GM21529 (cell line): ENCODE data around the gene DLGAP1.
"Not testable (repeated sequence)": the region's sequence is repeated elsewhere in the genome, so short reads cannot be mapped to it uniquely, and the experiment has no call there.

Experiments used
- ATAC-seq: cut with Tn5 transposase; IDR thresholded peaks from one replicate; pipeline ENCODE4 v1.9.1; 2021; ENCODE audit not compliant: unreplicated experiment

Gene DLGAP1

DNA sequence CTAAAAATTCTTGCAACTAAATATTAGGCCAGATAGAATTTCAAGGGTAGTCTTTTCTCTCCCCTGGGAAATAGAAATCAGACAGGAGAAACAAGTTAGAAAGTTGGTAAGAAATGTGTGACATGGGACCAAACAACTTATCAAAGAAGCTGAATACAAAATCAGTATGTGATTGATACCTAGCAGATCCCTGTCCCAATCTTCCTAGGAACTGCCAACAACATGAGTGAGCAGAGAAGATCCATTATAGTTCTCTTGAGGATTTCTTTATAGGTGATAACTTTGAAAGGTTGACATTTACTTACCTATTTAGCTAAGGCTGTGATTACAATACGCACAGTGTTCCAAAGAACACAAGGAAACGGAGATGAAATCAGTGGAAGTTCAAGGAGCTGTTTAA, 162.4 kb downstream of the DLGAP1 start:
- no peak for ATAC-seq

DNA sequence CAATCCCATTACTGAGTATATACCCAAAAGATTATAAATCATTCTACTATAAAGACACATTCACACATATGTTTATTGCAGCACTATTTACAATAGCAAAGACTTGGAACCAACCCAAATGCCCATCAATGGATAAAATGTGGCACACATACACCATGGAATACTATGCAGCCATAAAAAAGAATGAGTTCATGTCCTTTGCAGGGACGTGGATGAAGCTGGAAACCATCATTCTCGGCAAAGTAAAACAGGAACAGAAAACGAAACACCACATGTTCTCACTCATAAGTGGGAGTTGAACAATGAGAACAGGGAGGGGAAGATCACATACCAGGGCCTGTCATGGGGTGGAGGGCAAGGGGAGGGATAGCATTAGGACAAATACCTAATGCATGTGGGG, 167.8 kb downstream of the DLGAP1 start:
- not testable (repeated sequence) for ATAC-seq

DNA sequence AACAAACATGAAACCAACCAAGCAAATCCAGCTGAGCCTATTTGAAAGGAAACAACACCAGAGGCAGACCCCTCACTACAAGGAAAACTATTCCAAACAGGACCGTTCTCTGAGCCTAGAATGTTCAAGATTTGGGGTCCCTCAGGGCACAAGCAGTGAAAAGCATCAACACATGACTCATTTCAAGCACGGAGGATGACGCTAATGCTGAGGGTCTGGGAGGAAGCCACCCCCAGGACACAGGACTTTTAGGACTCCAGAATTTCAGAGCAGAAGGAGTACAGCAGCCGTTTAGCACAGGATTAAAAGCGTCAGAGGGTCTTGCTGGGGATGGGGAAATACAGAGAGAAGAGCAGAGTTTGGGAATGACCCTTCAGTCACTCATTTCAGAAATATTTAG, 168.9 kb downstream of the DLGAP1 start:
- no peak for ATAC-seq

DNA sequence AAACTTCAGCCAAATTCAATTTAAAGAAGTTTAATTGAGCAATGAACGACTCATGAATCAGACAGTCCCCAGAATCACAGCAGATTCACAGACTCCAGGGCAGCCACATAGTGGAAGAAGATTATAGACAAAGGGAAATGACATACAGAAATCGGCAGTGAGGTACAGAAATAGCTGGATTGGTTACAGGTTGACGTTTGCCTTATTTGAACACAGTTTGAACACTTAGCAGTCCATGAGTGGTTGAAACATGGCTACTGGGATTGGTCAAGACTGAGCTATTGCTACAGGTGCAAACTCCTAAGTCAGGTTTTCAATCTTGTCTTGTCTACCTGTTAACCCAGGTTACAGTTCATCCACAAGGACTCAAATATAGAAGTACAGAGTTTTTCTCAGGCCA, 169.6 kb downstream of the DLGAP1 start:
- ATAC-seq, result no peak

DNA sequence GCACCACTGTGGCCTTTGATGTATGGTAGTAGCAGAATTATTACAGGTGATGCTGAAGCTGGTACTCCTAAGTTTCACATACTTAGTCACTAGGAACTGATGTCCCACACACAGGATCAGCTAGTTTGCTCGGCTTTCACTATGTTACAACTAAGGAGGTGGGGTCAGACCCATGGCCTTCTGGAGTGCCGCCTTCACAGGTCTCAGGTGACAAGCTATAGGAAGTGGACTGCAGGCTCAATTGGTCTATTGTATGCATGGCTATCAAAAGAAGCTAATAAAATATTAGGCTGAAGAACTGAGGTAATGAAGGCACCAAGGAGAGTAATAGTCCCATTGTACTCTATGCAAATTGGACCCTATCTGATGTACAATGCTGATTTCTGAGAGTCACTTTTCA, 170.6 kb downstream of the DLGAP1 start:
- no peak for ATAC-seq

DNA sequence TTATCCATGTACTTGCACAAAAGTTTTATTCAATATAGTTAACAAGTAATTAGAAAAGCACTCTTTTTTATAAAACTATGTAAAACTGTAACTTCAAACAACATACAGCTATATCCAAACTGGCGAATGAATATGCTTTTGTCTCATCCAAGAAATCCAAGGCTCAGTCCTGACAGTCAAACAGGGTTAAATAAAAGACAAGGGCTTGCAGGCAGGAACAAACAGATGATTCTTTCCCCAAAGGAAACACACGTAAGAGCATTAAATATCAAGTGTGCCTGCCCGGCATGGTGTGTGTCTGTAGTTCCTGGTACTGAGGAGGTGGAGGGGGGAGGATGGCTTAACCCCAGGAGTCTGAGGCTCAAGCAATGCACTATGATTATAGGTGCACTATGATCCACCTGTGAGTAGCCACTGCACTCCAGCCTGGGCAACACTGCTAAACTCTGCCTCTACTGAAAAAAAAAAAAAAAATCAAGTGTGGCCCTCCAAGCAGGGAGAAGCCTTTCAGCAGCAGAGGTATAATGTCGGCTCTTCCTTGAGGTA, 171.3 kb downstream of the DLGAP1 start:
- no peak for ATAC-seq

DNA sequence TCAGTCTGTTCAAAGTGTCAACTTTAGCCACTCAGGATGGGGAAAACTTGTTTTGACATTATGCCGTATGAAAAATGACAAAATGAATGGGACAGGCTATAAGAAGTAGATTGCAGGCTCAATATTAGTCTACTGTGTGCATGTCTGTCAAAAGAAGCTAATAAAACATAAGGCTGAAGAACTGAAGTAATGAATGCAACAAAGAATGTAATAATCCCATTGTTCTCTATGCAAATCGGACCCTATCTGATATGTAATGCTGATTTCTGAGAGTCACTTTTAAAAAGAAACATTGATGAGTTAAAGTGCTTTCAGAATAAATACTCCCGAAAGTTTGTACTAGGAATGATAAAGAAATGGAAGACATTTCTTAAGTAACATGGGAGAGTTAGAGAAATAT, 172.2 kb downstream of the DLGAP1 start:
- no peak for ATAC-seq

DNA sequence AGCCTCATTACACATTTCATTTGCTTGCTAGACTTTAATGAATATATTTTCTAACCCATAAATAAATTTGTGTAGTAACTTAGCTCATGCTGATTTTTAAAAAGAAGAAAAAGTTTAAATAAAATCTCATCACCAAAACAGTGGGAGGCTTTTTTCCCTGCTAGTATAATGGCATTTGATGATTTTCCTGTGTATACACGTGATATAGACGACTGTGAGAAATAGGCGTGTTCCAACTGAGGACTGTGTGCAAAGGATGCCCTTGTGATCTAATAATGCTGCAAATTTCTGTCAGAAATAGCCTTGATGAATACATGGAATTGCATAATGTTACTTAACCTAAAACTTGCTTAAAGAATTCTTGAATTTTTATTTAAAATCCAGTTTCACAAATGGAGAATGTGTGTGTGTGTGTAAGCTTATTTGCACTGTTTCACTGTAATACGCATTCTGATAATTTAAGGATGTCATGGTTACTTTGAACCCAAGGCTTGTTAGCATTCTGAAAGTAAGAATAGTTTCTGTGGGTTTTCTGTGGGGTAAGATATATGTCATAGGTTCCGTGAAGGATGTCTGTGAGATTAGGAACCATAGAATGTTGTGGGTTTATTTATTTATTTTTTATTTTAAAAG, 178.0 kb downstream of the DLGAP1 start:
- no peak for ATAC-seq

DNA sequence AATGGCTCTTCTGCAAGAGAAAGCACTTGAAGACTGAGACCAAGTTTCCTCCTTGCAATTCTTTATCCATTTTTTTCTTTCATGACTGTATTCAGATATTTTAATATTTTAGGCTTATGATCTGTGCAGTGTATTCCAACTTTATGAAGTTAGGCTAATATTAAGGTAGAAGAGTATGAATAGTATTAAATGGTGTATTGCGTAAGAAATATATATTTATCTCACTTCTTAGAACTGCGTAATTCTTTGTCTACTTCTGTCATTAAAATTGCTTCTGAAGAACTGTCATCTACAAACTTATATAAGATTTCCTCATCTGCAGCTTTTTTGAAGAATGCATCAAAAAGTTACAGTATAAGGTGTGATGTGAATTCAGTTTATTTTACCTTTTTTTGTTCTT, 183.2 kb downstream of the DLGAP1 start:
- ATAC-seq, result no peak

DNA sequence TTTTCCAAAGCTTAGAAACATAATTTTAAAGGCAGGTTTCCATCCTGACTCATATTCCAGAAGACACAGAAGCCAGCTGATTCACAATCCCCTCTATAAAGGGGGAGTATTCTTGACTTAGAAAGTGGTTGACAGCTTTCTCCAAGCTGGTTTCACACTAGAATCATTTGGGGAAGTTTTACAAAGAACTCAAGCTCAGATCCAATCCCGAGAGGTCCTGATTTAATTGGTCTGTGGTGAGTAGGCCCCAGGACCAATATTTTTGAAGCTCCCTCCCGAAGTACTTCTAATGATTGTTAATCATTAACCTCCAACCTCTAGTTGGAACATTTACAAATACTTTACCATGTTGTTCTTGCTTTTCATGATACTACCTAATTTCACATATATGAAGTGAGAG, 184.1 kb downstream of the DLGAP1 start:
- no peak for ATAC-seq

DNA sequence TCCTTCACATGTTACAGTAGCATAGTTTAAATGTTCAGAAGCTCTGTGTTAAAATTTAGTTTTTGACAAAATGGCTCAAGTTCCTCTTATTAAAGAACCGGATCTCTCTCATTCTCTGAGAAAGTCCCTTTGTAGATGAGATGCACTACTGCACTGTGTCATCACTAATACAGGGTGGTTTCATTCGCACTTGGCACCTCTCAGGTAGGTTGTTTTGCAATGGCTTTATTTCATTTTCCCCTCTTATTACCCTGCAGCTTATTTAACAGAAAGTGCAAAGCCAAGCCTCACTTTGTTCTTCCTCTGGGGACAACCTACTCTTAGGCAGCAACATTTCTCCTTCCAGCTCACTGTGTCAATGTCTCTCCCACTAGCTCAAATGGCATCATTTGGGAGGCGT, 185.1 kb downstream of the DLGAP1 start:
- no peak for ATAC-seq

DNA sequence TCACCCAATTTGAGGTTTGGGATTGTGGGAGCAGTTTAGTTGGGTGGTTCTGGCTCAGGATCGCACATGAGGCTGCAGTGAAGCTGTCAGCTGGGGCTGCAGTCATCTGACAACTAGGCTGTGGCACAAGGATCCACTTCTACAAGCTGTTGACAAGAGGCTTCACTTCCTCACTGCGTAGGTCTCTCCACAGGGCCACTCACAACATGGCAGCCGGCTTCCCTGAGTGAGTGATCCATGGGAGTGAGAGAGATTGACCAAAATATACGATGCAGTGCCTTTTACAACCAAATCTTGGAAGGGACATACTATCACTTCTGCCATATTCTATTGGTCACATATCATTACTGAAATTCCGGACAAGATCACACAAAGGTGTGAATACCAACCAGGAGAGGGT, 187.5 kb downstream of the DLGAP1 start:
- no peak for ATAC-seq

DNA sequence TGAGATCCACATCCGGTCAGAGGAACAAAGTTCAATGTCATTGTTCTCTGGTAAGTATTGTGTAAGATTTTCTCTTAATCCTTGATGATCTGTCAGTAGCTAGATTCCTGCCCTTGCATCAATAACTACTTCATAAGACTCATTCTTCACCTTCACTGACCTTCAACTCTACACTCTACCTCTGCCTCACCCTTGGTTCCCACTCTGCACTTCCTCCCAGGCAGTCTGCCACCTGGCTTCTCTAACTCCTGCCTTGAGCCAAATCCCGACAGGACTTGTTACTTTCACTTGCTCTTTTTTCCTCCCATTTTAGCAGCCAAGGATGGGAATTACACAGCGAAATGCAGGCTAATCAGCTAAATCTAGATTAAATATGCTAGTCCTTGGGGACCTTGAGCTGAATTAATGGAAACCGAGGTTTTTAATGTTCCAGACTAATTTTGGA, 190.7 kb downstream of the DLGAP1 start:
- no peak for ATAC-seq

DNA sequence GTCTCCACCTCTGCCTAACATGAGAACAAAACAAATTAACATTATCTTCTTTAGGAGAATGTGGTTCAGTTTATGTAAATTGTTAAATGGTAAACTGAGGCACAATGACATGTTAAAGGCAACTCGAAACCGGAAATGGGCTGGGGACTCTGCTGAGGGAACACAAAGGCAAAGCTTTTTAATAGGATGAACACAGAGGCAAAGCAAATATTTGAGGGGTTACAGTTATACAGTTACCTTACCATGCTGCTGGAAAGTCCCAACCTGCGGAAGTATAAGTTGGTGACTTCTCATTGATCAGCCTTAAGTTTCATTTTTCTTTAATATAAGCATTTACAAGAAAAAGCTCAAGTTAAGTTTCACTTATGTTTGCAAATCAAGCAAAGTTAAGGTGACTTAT, 195.0 kb downstream of the DLGAP1 start:
- ATAC-seq, result no peak

DNA sequence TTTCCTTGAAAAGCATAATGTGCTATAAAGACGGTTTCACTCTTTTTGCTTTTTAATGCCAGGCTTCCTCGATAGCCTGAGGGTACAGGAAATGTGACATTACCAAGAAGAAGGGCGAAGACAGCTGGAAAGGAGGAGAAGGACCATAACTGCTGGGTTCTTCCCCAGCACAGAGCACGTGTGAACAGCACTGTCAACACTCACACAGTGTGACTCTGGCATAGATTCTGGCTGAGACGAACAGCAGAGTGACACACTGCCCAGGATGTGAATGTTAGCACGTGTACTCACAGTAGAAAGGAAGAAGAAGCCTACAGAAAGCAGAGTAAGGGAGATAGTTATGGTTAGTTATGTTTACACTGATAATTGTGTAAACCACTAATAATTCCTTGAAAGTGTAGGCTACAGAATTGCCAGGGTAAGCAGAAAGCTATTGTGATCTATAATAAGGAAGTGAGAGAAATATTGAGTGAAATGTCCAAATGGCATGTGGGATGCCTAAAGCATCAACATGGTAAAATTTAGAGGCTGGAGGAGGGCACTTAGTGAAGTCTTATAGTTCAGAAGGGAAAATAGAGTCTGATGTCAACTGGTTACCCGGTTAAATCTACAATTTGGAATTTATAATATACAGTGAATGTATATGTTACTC, 198.2 kb downstream of the DLGAP1 start:
- ATAC-seq, result no peak

DNA sequence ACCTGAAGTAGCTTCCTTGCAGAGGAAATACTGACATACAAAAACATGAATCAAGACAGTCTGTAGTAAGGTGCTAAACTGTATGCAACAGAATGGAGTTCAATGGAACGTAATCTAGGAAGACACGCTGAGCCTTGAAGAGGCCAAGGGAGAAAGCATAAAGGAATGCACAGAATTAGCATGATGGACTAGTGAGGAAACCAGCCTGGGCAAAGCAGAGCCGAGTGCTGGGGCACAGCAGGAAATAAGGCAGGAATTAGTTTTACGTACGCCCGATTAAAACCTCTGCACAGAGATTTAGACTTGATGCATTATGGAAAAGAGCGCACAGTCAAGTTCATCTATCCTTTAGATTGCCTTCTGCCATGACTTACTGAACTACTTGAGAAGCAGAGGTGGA, 200.3 kb downstream of the DLGAP1 start:
- no peak for ATAC-seq

DNA sequence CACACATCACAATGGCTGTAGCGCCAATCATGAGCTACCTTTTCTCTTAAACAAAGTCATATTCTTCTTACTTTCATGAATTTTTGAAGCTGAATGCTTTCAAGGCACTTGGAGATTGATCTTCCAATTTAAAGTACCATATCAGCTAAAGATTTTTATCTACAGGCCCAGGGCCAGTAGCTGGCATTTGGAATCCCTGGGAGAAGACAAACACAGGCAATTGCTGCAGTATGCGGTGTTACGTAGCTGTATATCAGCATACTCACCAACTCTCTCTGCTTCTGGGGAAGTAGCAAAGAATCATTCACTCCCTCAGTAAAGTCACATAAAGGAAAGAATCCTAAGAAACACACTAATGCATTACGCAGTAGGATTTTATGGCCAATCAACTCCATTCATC, 202.3 kb downstream of the DLGAP1 start:
- ATAC-seq, result no peak

DNA sequence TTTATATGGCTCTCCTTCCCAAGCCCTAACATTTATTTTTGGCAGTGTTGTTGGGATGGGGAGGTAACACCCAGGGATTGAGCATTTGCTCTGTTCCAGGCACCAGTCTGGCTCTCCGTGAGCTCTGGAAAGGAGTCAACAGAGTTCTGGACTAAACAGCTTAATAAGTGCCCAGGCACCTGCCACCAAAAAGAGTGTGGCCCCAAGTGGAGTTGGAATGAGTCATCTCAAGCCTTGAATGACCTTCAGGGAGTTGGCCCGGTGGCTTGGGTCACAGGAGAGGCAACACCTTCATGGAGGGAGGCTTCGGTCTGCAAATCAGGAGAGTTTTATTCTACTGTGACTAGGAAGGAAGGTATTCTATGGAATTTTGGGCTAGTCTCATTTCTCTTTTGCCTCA, 203.2 kb downstream of the DLGAP1 start:
- ATAC-seq, result no peak

DNA sequence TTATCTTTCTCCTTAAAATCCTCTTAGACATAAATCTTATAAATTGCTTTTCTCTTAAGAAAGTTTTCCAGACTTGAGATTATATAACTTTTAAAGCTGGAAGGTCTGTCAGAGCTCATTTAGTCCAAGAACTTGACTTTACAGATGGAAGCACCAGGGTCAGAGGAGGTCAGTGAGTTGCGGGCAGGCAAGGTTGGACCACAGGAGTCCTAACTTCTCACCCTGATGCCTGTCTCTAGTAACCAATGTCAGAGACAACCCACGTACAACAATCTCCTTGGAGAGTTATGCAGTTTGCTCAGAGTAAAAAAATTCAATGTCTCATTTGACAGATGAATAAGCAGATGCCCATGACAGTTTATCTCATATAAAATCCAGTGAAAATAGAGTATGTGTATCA, 203.9 kb downstream of the DLGAP1 start:
- ATAC-seq, result no peak

DNA sequence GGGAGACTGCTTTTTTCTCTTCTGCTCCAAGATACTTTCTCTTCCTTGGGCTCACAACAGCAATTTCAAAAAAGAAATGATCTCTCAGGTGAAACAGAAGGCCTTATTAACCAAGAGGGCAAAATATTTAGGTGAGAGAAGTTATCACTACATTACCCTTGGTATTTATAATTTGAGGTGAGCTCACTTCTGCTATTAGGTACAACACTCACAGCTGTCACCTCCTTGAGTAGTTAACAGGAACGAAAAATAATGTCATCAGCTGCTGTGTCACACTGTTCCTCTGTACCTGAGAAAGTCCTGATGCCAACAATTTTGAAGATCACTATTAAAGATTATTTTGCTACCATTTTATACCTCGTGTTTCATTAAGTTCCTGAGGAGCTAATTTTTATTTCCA, 205.0 kb downstream of the DLGAP1 start:
- no peak for ATAC-seq

DNA sequence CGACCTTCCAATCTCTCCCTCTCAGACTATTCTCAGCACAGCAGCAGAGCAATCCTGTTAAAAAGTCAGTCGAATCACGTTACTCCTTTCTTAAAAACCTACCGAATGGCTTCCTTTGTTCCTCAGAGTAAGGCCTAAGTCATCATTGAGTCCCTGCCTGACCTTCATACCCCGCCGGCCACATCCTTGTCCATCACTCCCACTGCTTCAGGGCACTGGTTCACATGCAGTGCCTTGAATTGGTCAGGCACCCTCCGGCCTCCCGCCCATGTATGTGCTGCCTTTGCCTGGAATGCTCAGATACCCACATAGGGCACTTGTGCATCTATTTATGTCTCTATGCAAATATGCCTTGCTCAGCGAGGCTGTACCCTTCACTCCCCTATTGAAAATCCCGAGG, 206.4 kb downstream of the DLGAP1 start:
- no peak for ATAC-seq

DNA sequence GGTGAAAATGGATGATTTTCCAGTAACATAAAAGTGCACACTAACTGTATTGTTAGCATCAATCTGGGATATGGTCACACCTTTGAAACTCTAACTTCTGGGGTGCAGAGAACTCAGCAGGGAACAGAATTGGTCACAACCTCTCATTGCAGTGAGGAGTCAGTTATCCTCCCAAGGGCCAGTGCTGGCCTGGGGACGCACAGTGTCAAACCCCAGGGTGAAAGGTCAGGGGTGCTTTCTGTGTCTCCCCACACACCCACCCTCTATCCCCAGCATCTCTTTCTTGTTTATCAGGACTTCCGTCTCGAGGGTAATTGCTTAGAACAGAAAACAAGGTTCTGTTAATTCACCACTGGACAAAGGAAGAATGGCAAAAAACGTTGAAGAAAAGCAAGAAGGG, 208.7 kb downstream of the DLGAP1 start:
- no peak for ATAC-seq

DNA sequence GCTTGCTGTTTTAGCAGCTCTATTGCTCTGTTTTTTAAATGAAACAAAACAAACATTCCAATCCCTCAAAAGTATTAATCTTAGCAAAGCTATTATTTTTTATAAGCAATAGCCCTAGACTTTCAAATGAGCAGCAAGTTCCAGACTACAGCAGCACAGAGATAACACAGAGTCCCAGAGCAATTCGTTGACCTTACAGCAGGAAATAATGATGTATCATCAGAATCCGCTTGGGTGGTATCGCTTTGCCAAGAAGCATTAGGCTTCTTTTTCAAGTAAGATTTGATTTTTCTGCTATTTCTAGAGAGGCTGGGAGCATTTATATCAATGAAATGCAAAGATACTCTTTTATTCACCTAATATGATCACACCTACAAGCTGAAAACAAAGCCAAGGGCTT, 209.7 kb downstream of the DLGAP1 start:
- no peak for ATAC-seq
